Sigmoid colon (tissue), 7 donors: Measurements from ENCODE around the gene PIK3CB. TPM values are rescaled to one million over a fixed set of nuclear protein-coding genes. Genes with fewer than 3 reads are reported as not detected.

Source experiments
- DNase-seq: peaks from one replicate; pipeline ENCODE4 v3.0.0-alpha.2; 2019
- H3K27ac ChIP-seq, 4 donors: fragments of 200-600 bp; sonication (generic); one replicate each; pipeline ENCODE4 v1.5.1; 2016 to 2019; ENCODE audit warnings: mild to moderate bottlenecking in 1 of 4
- H3K27me3 ChIP-seq, 3 donors: fragments of 200-600 bp; sonication (generic); one replicate each; pipeline ENCODE4 v1.5.1; 2019; ENCODE audit warnings: mild to moderate bottlenecking in 1 of 3
- H3K36me3 ChIP-seq, 4 donors: fragments of 200-600 bp; sonication (generic); one replicate each; pipeline ENCODE4 v1.5.1; 2016 to 2019
- H3K4me1 ChIP-seq, 4 donors: fragments of 200-600 bp; sonication (generic); one replicate each; pipeline ENCODE4 v1.5.1; 2017 to 2019
- H3K4me3 ChIP-seq, 4 donors: fragments of 200-600 bp; sonication (generic); one replicate each; pipeline ENCODE4 v1.5.1; 2017 to 2019; ENCODE audit warnings: mild to moderate bottlenecking in 2 of 4, moderate library complexity in 1 of 4
- H3K9me3 ChIP-seq, 4 donors: fragments of 200-600 bp in 3 of 4; sonication (generic) in 3 of 4; one replicate each; pipeline versions ENCODE4 v1.5.1 to v1.6.1; 2013 to 2019
- CTCF ChIP-seq, 4 experiments: fragments of 450-650 bp in 3 of 4; fragments of 200-600 bp in 1 of 4; IDR thresholded peaks; one replicate each; pipeline ENCODE4 v1.5.1; 2016 to 2019; ENCODE audit warnings: antibody characterized with exemption in 4 of 4, mild to moderate bottlenecking in 3 of 4, moderate library complexity in 2 of 4
- EP300 ChIP-seq, 4 donors: sonication (generic); formaldehyde crosslinking; IDR thresholded peaks; one replicate each; pipeline ENCODE4 v1.6.1; 2017; ENCODE audit warnings: antibody characterized with exemption in 4 of 4
- POLR2A ChIP-seq, 2 donors: fragments of 450-650 bp; IDR thresholded peaks; one replicate each; pipeline ENCODE4 v1.6.1; 2016; ENCODE audit warnings: antibody characterized with exemption in 2 of 2, mild to moderate bottlenecking in 2 of 2, moderate library complexity in 2 of 2
- POLR2AphosphoS5 ChIP-seq, 4 donors: sonication (generic); formaldehyde crosslinking; IDR thresholded peaks; one replicate each; pipeline ENCODE4 v1.6.1; 2017; ENCODE audit warnings: antibody characterized with exemption in 4 of 4
- WGBS, 2 donors: extraction: QIAGEN DNeasy Blood & Tissue Kit; methylation state at CpG; one replicate each; pipeline ENCODE4 v1.1.7; 2013; 5-methylcytosine and 5-hydroxymethylcytosine counted together
- intact Hi-C: fragments of 100-400 bp; cut with DNase I; formaldehyde crosslinking; loops from one replicate; pipeline ENCODE4 v1.15.1; 2023
- polyA plus RNA-seq, 3 donors: library from polyadenylated mRNA; stranded (reverse); fragments of 200-250 nt; gene quantifications; one replicate each; pipeline ENCODE4 v1.2.3, GENCODE V29; 2013
- total RNA-seq, 4 donors: library from RNA; depleted of rRNA; stranded (reverse); fragments of >200 nt; gene quantifications; one replicate each; pipeline ENCODE4 v1.1.0, GENCODE V29; 2016
- donor health status: healthy with polysubstance abuse.
- donor health status: Bipolar disorder and iron deficiency.
- donor health status: healthy.

The PIK3CB gene
- total and polyA plus RNA-seq, 7 donors = 17.4 to 29.5 (median 22.0) TPM

- Histone ChIP-seq H3K4me3 (no peak overlapping the region), H3K27me3 (no peaks in the 10 kb centered on the region), H3K27ac (no peak overlapping the region), H3K9me3 (peaks cover 0 to 3% (median 0%) of the 10 kb centered on the region in 4 donors), H3K4me1 (no peaks in the 10 kb centered on the region), H3K36me3 (peaks cover 14 to 75% (median 32%) of the 10 kb centered on the region in 4 donors)
- TF ChIP-seq POLR2A (IDR thresholded peaks at IDR 0.05) (no peak), EP300 (IDR thresholded peaks at IDR 0.05) (no peak)
- no peak for DNase-seq
- intact Hi-C loops = no loop called here
These were observed 181.2 kb downstream of the PIK3CB start for GRCh38 chr3:138653567-138653966.

- H3K9me3 ChIP-seq = peaks cover 0 to 7% (median 4%) of the 10 kb centered on the region in 4 donors
- peaks cover 8 to 37% (median 16%) of the 10 kb centered on the region in 4 donors for H3K36me3 ChIP-seq
- no peaks in the 10 kb centered on the region for H3K27me3 ChIP-seq
- H3K27ac ChIP-seq = no peak overlapping the region
- DNase-seq = no peak
- 97 to 98% methylated on average over 5 of the region's 5 CpGs for WGBS, 2 donors
- intact Hi-C loops = no loop called here
- TF ChIP-seq CTCF (IDR thresholded peaks at IDR 0.05) (no peak), POLR2A (IDR thresholded peaks at IDR 0.05) (no peak), POLR2AphosphoS5 (IDR thresholded peaks at IDR 0.05) (no peak), EP300 (IDR thresholded peaks at IDR 0.05) (no peak)
- no peak overlapping the region for H3K4me3 ChIP-seq
- no peaks in the 10 kb centered on the region for H3K4me1 ChIP-seq
These were observed 185.6 kb downstream of the PIK3CB start for GRCh38 chr3:138649134-138649533.

- H3K9me3 ChIP-seq = peaks cover 0 to 9% (median 5%) of the 10 kb centered on the region in 4 donors
- no peak overlapping the region for H3K4me3 ChIP-seq
- DNase-seq = no peak
- no peak overlapping the region for H3K27ac ChIP-seq
- H3K36me3 ChIP-seq = peaks cover 8 to 22% (median 14%) of the 10 kb centered on the region in 4 donors
- no peaks in the 10 kb centered on the region for H3K27me3 ChIP-seq
- no peaks in the 10 kb centered on the region for H3K4me1 ChIP-seq
- intact Hi-C loops = no loop called here
- no peak for TF ChIP-seq POLR2A (IDR thresholded peaks at IDR 0.05)
- TF ChIP-seq CTCF (IDR thresholded peaks at IDR 0.05) = no peak
- no peak for TF ChIP-seq EP300 (IDR thresholded peaks at IDR 0.05)
- no peak for TF ChIP-seq POLR2AphosphoS5 (IDR thresholded peaks at IDR 0.05)
These were observed 188.2 kb downstream of the PIK3CB start for GRCh38 chr3:138646513-138646912.

GRCh38 chr3:138646008-138646407 lies 188.7 kb downstream of the PIK3CB start:
- intact Hi-C loops = no loop called here
- Histone ChIP-seq H3K4me3 (no peak overlapping the region), H3K27me3 (no peaks in the 10 kb centered on the region), H3K36me3 (peaks cover 8 to 16% (median 13%) of the 10 kb centered on the region in 4 donors), H3K9me3 (peaks cover 0 to 9% (median 5%) of the 10 kb centered on the region in 4 donors), H3K27ac (no peak overlapping the region), H3K4me1 (no peaks in the 10 kb centered on the region)
- no peak for DNase-seq
- TF ChIP-seq CTCF (IDR thresholded peaks at IDR 0.05) = no peak
- TF ChIP-seq EP300 (IDR thresholded peaks at IDR 0.05) = no peak
- TF ChIP-seq POLR2A (IDR thresholded peaks at IDR 0.05) = no peak
- TF ChIP-seq POLR2AphosphoS5 (IDR thresholded peaks at IDR 0.05) = no peak

- Histone ChIP-seq H3K9me3 (peaks cover 0 to 9% (median 3%) of the 10 kb centered on the region in 4 donors), H3K27ac (no peak overlapping the region), H3K36me3 (no peaks in the 10 kb centered on the region), H3K4me1 (no peaks in the 10 kb centered on the region), H3K4me3 (no peak overlapping the region), H3K27me3 (no peaks in the 10 kb centered on the region)
- intact Hi-C loops = no loop called here
- no peak for DNase-seq
- 97 to 99% methylated on average over 1 of the region's 1 CpG for WGBS, 2 donors
- TF ChIP-seq EP300 (IDR thresholded peaks at IDR 0.05) (no peak), CTCF (IDR thresholded peaks at IDR 0.05) (no peak), POLR2A (IDR thresholded peaks at IDR 0.05) (no peak), POLR2AphosphoS5 (IDR thresholded peaks at IDR 0.05) (no peak)
These were observed 191.8 kb downstream of the PIK3CB start for GRCh38 chr3:138642927-138643253.
